DMS114 treated with DMSO at 0.1 percent for 48 hours (cell line): ENCODE results near the gene ABHD12.

ENCODE experiments used
- DNase-seq: peaks from one replicate; lab custom pipeline; 2025; ENCODE audit not compliant: unreplicated experiment; lab: John Stamatoyannopoulos, UW

Gene ABHD12

DNA sequence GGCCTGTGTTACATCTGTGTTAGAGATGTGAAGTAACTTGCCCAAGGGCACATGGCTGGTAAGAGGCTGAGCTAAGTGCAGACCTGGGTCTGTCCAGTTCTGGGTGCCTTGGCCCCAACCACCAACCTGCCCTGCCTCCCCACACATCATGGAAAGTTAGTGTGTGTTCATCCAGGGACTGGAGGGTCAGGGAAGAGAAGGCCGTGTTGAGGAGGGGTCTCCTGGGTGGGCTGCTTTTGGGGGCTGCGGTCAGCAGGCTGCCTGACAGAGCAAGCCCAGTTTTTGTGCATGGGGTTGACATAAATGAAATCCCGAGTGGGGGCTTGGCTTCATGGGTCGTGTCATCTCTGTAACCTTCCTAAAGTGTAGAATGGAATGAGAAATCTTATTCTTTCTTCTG is 131.8 kb downstream of the ABHD12 start:
- no peak for DNase-seq

DNA sequence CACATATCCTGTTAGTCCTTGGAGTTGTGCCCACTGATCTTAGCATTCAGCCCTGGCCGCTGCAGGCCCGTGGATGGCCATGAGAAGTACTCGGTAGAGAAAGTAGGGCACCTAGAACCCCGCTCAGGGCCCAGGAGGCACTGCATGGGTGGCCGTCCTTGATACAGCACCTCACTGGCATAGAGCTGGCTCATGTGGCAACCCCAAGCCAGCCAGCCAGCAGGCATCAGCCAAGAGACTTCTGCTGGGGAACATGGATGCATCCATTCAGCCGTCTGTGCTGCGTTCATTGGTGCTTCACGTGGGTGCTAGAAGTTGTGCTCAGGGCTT is 132.2 kb downstream of the ABHD12 start:
- no peak for DNase-seq

DNA sequence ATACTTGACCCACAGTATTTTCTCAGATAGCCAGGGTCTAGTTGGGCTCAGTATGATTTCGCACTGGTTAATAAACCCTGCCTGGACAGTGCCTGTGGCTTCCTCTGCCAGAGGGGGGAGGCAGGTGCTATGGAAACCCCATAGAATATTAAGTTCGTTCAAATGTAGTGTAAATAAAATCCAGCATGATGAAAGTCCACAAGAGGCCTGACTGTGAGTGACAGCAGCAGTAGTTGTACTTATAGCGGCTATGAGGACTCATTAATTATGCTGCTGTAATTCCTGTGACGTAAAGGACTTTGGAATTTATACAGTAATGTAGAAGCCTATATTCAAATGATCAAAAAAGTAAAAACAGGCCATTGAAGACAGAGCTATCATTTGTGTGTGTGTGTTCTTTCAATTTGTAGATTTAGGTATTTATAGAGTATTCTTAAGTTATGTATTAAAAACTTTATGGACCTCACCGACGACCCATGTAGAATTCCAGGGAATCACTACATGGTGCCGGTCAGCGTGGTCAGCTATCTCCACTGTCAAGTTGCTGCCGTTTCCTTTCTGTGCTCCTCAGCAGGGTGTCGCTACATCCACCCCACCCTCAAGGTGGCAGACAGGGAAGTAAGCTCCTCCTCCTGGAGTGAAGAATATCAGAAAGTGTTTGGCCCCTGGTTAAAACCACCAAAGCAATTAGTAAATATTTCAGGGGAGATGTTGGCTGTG is 132.7 kb downstream of the ABHD12 start:
- DNase-seq, result no peak

DNA sequence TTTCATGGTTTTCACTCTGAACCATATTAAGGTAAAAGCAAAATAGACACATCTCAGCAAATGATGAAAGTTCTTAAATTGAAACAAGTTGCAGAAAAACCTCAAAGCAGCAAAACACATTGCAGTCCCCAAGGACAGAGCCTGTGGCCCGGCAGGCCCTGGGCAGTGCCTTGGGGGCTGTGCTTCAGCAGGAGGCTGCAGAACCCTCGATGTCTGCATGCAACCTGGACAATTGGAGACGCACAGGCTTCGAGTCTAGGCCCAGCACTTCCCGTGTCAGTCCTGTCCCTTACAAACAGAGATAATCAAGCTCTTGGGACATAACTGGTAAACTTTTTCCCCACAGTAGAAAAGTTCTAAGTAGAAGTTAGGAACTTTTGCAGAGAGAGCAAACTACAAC is 133.5 kb downstream of the ABHD12 start:
- no peak for DNase-seq

DNA sequence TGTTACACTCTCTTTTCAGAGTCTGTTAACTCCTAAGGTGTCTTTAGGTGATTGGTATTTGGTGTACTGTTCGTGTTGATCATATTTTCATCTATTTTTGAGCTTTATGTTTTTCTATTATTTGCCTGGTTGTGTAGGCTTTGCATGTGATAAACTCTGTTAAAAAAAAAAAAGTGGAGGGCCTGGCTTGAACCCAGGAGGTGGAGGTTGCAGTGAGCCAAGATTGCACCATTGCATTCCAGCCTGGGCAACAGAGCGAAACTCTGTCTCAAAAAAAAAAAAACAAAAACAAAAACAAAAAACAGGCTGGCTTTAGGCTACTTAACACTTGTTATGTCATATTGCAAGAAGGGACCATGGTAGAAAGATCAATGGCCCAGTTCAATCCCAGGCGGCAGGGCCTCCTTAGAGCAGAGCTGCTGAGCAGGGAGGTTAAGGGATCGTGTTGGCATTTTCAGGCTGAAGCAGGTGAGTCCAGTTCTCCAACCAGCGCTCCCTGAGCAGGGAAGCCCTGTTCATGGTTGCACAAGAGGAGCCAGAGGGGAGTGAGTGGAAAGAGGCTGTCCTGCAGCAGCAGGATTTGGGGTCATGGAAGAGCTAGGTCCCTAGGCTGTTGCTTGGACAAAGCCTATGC is 134.3 kb downstream of the ABHD12 start:
- no peak for DNase-seq

DNA sequence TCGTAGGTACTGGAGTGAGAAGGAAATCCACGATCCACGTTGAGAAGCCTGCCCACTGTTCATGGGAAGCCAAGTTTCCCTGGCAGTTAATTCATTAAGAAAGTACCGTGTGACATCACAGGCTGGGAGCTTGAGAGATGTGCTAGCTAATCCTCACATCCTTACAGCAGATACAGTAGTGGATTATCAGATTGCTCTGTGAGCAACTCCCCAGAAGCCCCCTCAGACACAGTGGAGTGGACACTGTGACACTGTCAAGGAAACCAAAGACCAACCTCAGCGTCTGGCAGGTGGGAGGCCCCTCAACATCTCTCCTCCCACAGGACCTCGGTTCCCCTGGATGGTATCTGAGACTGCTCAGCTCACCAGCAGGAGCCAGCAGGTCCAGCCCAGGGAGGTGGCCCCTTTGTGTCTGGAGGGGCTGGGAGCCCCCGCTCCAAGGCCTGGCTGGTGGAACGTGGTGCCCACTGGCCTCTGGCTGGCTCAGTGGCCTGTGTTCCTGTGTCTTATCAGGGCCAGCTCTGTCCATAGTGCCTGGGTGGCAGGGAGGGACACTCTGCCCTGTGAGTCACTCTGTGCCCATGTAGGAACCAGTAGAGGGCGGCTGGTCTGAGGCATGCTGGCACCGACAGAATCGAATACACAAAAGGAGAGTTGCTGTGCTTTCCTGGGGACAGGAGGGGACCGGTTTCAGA is 135.5 kb downstream of the ABHD12 start:
- DNase-seq, result no peak

DNA sequence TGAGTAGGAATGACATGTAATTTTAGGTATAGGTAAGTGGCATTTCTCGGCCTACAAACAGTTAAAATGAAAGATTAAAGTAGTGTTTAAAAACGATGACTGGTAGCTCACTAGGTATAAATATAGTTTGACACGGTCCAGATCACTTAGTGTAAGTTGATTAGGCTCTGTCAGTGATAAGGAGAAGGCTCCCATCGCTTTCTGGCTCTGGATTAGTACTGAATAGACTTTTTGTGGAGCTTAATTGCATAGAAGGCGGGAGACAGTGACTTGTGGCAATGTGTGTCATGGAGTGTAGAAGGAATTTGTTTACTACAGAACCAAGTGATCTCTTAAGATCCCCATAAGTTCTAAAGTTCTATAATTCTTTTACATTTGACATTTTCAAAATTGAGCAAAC is 136.1 kb downstream of the ABHD12 start:
- DNase-seq, result no peak

DNA sequence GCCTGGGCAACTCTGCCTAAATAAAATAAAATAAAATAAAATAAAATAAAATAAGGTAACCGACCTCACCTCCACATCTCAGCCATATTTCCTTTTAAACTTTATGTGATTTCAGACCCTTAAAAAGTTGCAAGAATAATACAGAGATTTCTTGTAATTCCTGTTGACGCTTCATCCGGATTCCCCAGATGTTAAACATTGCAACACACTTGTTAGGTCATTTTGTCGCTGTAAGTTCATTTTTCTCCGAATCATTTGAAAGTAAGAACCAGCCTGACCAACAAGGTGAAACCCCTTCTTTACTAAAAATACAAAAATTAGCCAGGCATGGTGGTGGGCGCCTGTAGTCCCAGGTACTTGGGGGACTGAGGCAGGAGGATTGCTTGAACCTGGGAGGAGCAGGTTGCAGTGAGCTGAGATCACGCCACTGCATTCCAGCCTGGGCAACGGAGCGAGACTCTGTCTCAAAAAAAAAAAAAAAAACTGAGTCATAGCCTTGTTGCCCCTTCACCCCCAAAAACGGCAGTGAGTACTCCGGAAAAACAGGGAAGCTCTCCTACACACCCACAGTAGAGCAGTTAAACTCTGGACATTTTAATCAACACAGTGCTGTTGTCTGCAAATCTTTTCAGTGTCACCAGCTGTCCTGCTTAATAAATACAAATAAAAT is 136.9 kb downstream of the ABHD12 start:
- DNase-seq, result no peak

DNA sequence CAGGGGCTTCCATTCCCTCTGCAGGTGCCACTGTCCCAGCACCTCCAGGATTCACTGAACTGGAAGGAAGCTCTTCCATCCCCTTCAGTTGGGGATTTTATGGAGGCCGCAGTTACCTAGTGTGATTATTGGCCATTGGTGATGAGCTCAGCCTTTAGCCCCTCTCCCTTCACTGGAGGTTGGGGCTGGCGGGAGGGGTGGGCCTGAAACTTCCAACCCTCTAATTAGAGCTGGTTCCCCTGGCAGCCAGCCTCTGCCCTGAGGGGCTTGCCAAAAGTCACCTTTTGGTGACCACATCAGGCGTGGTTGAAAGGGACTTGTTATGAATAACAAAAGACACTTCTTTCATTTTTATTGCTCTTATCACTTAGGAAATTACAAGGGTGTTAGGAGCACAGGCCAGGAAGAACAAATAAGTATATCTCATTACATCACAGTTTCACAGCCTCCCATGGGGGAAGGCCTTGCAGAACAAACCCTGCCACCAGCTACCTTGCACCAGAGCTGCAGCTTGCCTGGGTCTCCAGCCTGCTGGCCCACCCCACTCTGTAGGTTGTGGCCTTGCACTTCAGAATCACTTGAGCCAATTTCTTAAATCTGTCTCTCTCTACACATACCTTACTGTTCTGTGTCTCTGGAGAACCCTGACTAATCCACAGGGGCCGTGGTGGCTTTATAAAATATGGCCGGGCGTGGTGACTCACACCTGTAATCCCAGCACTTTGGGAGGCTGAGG is 137.8 kb downstream of the ABHD12 start:
- DNase-seq, result no peak

DNA sequence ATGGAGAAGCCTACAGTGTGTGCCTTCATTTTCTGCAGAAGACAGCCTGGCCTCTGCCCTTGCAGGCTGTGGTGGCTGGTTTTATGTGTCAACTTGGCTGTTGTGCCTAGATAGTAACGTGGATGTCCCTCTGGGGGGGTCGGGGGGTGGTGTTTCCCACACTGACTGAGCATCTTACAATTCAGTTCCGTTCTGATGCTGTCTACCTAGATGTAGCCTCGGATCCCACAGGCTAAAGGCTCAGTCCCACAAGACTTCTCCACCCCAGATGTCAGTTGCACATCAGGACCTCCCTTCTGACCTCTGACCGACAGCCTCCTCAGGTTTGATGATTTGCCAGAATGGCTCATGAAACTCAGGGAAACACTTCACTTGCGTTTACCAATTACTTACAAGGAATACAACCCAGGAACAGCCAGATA is 138.4 kb downstream of the ABHD12 start:
- DNase-seq, result no peak

DNA sequence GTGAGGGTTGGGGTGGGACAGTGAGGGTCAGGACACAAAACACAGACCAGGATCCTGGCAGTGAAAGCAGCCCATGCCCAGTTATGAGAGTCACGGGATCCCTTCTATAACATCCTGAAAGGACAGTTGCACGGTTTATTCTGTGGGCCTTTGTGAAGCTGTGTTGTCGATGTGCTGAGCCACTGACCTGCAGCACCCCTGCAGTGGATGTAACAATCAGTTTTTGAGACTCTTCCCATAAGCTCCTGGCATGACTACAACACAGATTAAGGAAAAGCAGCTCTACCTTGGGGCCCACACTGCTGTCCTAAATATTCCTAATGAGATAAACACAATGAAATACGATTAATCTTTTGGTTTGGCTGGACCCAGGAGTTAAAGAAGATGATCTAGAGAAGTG is 139.1 kb downstream of the ABHD12 start:
- no peak for DNase-seq

DNA sequence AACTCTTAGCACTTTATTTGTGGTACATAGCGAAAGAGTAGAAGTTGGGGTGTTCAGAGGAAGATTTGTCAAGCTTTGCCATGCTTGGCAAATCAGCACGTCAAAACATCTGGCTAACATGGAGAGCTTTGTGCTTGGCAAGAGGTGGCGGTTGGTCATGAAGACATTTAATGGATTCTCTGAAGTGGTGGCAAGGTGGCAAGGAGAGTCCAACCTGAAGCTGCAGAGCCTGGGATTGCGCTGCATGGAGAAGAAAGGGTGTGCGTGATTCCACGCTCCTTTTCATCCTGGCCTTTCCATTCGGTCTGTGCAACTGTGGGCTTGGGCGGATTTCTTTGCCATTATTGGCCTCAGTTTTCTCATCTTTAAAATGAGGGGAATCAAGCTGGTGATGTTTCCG is 139.6 kb downstream of the ABHD12 start:
- no peak for DNase-seq

DNA sequence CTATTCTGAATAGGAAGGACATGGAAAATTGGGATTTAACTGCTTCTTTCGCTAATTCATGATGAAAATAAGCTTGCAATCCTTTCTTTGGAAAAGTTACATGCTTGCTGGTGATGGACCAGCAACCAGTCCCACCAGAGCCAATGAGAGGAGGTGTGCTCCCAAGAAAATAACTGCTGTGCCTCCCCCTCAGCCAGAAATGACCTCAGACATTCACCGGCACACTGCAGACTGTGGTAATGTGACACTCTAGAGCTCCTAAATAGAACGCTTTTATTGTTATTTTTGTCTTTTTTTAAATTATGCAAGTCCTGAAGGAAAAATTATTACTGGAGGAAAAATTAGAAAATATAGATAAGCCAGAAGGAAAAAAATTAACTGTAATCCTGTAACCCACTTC is 140.1 kb downstream of the ABHD12 start:
- no peak for DNase-seq
